B cell (primary cell): ENCODE results near the gene ACY1. TPM values are rescaled to one million over a fixed set of nuclear protein-coding genes. Genes with fewer than 3 reads are reported as not detected.

Experiments
- ATAC-seq: fragments of 200-7000 bp; cut with Tn5 transposase; one replicate; pipeline ENCODE4 v1.10.0; 2021; ENCODE audit warnings: low read depth, mild to moderate bottlenecking, moderate number of reproducible peaks, moderate library complexity
- CTCF ChIA-PET: fragments of 350-600 bp; sonication (Branson Sonifier 250); formaldehyde crosslinking; loops from one replicate; lab custom pipeline; 2021; ENCODE audit warnings: antibody characterized with exemption, inconsistent platforms; lab: Charles Lee
- POLR2A ChIA-PET: fragments of 350-600 bp; sonication (Branson Sonifier 250); formaldehyde crosslinking; loops from one replicate; lab custom pipeline; 2021; ENCODE audit warnings: antibody characterized with exemption; lab: Charles Lee
- DNase-seq: peaks from one replicate; pipeline ENCODE4 v3.0.0; 2013
- H2AFZ ChIP-seq: 2 replicates; pipeline ENCODE4 v1.6.1; 2012; ENCODE audit warnings: mild to moderate bottlenecking, low read depth, low read length; ENCODE audit not compliant: insufficient read depth, poor library complexity, severe bottlenecking
- H3K27ac ChIP-seq, 2 donors: 1 replicate in 1 of 2; 2 replicates in 1 of 2; pipeline ENCODE4 v1.5.1; 2012 to 2013; ENCODE audit warnings: low read length in 2 of 2, mild to moderate bottlenecking in 2 of 2, moderate library complexity in 1 of 2
- H3K27me3 ChIP-seq, 4 experiments: fragments of 200-600 bp in 1 of 4; sonication (generic) in 1 of 4; replicated peaks in 1 of 4; 1 replicate in 2 of 4; 2 replicates in 2 of 4; pipeline versions ENCODE4 v1.6.1 to v1.7.0; 2013 to 2016; ENCODE audit warnings: low read length in 3 of 4, mild to moderate bottlenecking in 2 of 4, mixed read lengths in 1 of 4, moderate library complexity in 1 of 4; ENCODE audit not compliant: insufficient read depth in 4 of 4, control insufficient read depth in 3 of 4; ENCODE audit errors: control extremely low read depth in 1 of 4
- H3K36me3 ChIP-seq, 2 experiments: replicated peaks in 1 of 2; 1 replicate in 1 of 2; 2 replicates in 1 of 2; pipeline versions ENCODE4 v1.6.1 to v1.7.1; 2013; ENCODE audit warnings: low read length in 1 of 2; ENCODE audit not compliant: insufficient read depth in 2 of 2, control insufficient read depth in 1 of 2; ENCODE audit errors: control extremely low read depth in 1 of 2, extremely low read depth in 1 of 2
- H3K4me1 ChIP-seq, 2 donors: fragments of 200-600 bp in 1 of 2; sonication (generic) in 1 of 2; 1 replicate in 1 of 2; 2 replicates in 1 of 2; pipeline versions ENCODE4 v1.5.1 to v1.6.1; 2013 to 2017; ENCODE audit warnings: low read length in 2 of 2; ENCODE audit not compliant: control insufficient read depth in 2 of 2, insufficient read depth in 2 of 2
- H3K4me2 ChIP-seq: replicated peaks from 2 replicates; pipeline ENCODE3; 2012; ENCODE audit warnings: mild to moderate bottlenecking, low read depth, low read length; ENCODE audit not compliant: poor library complexity, severe bottlenecking
- H3K4me3 ChIP-seq, 5 experiments: fragments of 200-600 bp in 1 of 5; sonication (generic) in 1 of 5; 1 replicate in 3 of 5; 2 replicates in 2 of 5; pipeline versions ENCODE4 v1.5.1 to v1.7.0; 2011 to 2016; ENCODE audit warnings: low read length in 4 of 5, mild to moderate bottlenecking in 4 of 5, low read depth in 2 of 5, control low read depth in 1 of 5, moderate library complexity in 1 of 5; ENCODE audit not compliant: insufficient read depth in 1 of 5; ENCODE audit errors: control extremely low read depth in 1 of 5, extremely low read depth in 1 of 5
- H3K79me2 ChIP-seq: fragments of 200-600 bp; sonication (generic); one replicate; pipeline ENCODE4 v1.6.0; 2016; ENCODE audit warnings: low read length; ENCODE audit not compliant: control insufficient read depth, insufficient read depth
- H3K9ac ChIP-seq: fragments of 200-600 bp; sonication (generic); 2 replicates; pipeline ENCODE4 v1.6.1; 2017; ENCODE audit warnings: mild to moderate bottlenecking, low read length, moderate library complexity
- H3K9me3 ChIP-seq, 3 donors: one replicate each; pipeline versions ENCODE4 v1.6.1 to v1.7.1; 2013; ENCODE audit warnings: low read length in 2 of 3; ENCODE audit not compliant: control insufficient read depth in 2 of 3, insufficient read depth in 1 of 3; ENCODE audit errors: control extremely low read depth in 1 of 3
- H4K20me1 ChIP-seq: 2 replicates; pipeline ENCODE4 v1.6.0; 2012; ENCODE audit warnings: mild to moderate bottlenecking, low read length; ENCODE audit not compliant: insufficient read depth, control insufficient read depth, poor library complexity, severe bottlenecking
- H3K27ac Mint-ChIP-seq: one replicate; pipeline ENCODE4 v1.8.0; 2021; ENCODE audit warnings: mixed read lengths
- H3K27me3 Mint-ChIP-seq: one replicate; pipeline ENCODE4 v1.8.0; 2021; ENCODE audit warnings: mixed read lengths
- H3K4me1 Mint-ChIP-seq: one replicate; pipeline ENCODE4 v1.8.0; 2021; ENCODE audit warnings: mixed read lengths
- H3K4me3 Mint-ChIP-seq: one replicate; pipeline ENCODE4 v1.8.0; 2021; ENCODE audit warnings: mixed read lengths
- H3K9me3 Mint-ChIP-seq: one replicate; pipeline ENCODE4 v1.8.0; 2022; ENCODE audit warnings: mixed read lengths; ENCODE audit not compliant: insufficient read depth
- CTCF ChIP-seq: fragments of 200-600 bp; IDR thresholded peaks from one replicate; pipeline ENCODE4 v1.8.0; 2022; ENCODE audit warnings: antibody characterized with exemption, mild to moderate bottlenecking
- EZH2 ChIP-seq: IDR thresholded peaks from 2 replicates; pipeline ENCODE4 v1.6.1; 2012; ENCODE audit warnings: borderline replicate concordance, low read depth, mild to moderate bottlenecking, moderate library complexity, low read length; ENCODE audit not compliant: insufficient read depth, poor library complexity, severe bottlenecking
- WGBS: methylation state at CpG from one replicate; pipeline ENCODE4 v1.1.5; 2013; ENCODE audit warnings: missing lambda C conversion rate; ENCODE audit not compliant: insufficient coverage; 5-methylcytosine and 5-hydroxymethylcytosine counted together
- intact Hi-C: fragments of 100-400 bp; cut with micrococcal nuclease; formaldehyde crosslinking; loops from one replicate; pipeline ENCODE4 v1.10.0; 2022
- polyA plus RNA-seq: library from polyadenylated mRNA; depleted of rRNA; stranded (reverse); fragments of >200 nt; gene quantifications from 2 replicates; pipeline ENCODE4 v1.2.3, GENCODE V29; 2012
- total RNA-seq, 2 donors: library from RNA; stranded (reverse); fragments of 120-200 nt in 1 of 2; gene quantifications; 1 replicate in 1 of 2; 2 replicates in 1 of 2; pipeline versions ENCODE4 v1.2.3 to v1.2.4, GENCODE V29; 2013 to 2022

Gene ACY1
- total and polyA plus RNA-seq, 2 donors (not counting 1 experiment from before 2014, with no cell fraction given), result 14.6 to 26.2 TPM

GRCh38 chr3:51962854-51963530, 20.3 kb upstream of the ACY1 start:
- no peak overlapping the region for H3K4me3 ChIP-seq
- POLR2A ChIA-PET, result no interaction called here
- H3K79me2 ChIP-seq, result peaks cover 4% of the 10 kb centered on the region
- no peaks in the 10 kb centered on the region for H4K20me1 ChIP-seq
- no peaks in the 10 kb centered on the region for H3K27me3 ChIP-seq
- Mint-ChIP-seq H3K4me1 (peaks cover 8% of the 10 kb centered on the region), H3K4me3 (no peak overlapping the region), H3K9me3 (no peaks in the 10 kb centered on the region), H3K27ac (no peak overlapping the region), H3K27me3 (no peaks in the 10 kb centered on the region)
- intact Hi-C loops, result no loop called here
- DNase-seq (no peak), ATAC-seq (no peak)
- H2AFZ ChIP-seq, result no peak overlapping the region
- H3K4me2 ChIP-seq, result no peak overlapping the region
- no peaks in the 10 kb centered on the region for H3K9me3 ChIP-seq
- TF ChIP-seq CTCF, result no peak
- TF ChIP-seq EZH2, result no peak
- H3K9ac ChIP-seq, result no peak overlapping the region
- WGBS, result 85% methylated on average over 6 of the region's 6 CpGs
- peaks cover 6 to 13% of the 10 kb centered on the region in 2 donors for H3K4me1 ChIP-seq
- CTCF ChIA-PET, result interaction anchor here (0.6 to 1.7 kb wide), 4 partner anchors 8 to 29 kb away, joined by 3 to 6 read pairs (median 3); partner anchors contain the start of genes ABHD14B and PARP3
- H3K36me3 ChIP-seq, result no peaks in the 10 kb centered on the region
- H3K27ac ChIP-seq, result no peak overlapping the region

GRCh38 chr3:51963951-51964451, 19.3 kb upstream of the ACY1 start:
- no peak overlapping the region for H3K4me3 ChIP-seq
- H3K79me2 ChIP-seq, result peaks cover 4% of the 10 kb centered on the region
- Mint-ChIP-seq H3K4me1 (peaks cover 18% of the 10 kb centered on the region), H3K4me3 (no peak overlapping the region), H3K27ac (no peak overlapping the region), H3K27me3 (no peaks in the 10 kb centered on the region), H3K9me3 (no peaks in the 10 kb centered on the region)
- CTCF ChIA-PET, result interaction anchor here (1.7 kb wide), 1 partner anchor 21 kb away, joined by 6 read pairs; the partner anchor contains the start of gene PARP3
- no peaks in the 10 kb centered on the region for H3K27me3 ChIP-seq
- H2AFZ ChIP-seq, result no peak overlapping the region
- H3K9me3 ChIP-seq, result no peaks in the 10 kb centered on the region
- TF ChIP-seq EZH2, result no peak
- TF ChIP-seq CTCF, result no peak
- H3K9ac ChIP-seq, result no peak overlapping the region
- no peak for ATAC-seq
- H3K4me1 ChIP-seq, result peaks cover 6 to 20% of the 10 kb centered on the region in 2 donors
- no peak for DNase-seq
- intact Hi-C loops, result no loop called here
- POLR2A ChIA-PET, result no interaction called here
- H3K27ac ChIP-seq, result no peak overlapping the region
- H3K4me2 ChIP-seq, result no peak overlapping the region
- H4K20me1 ChIP-seq, result no peaks in the 10 kb centered on the region
- no peaks in the 10 kb centered on the region for H3K36me3 ChIP-seq
- WGBS, result 87% methylated on average over 10 of the region's 12 CpGs
